ENCODE results near the gene UBE2F.
"Not testable (repeated sequence)": the region's sequence is repeated elsewhere in the genome, so short reads cannot be mapped to it uniquely, and the experiment has no call there.

- not testable (repeated sequence) for TF ChIP-seq POLR2A, CTCF (IDR thresholded peaks at IDR 0.05)
Observed at GRCh38 chr2:237981621-237982020, 14.8 kb downstream of the UBE2F start.

All from adrenal gland (tissue), 5 donors.